ENCODE data around the gene GRIN2C.

Gene GRIN2C

GRCh38 chr17:74819801-74820436, 39.8 kb downstream of the GRIN2C start:
- H3K4me3 ChIP-seq (ENCODE audit: low read length): no peak overlapping the region
- DNase-seq (ENCODE audit: low read depth): no peak
- no peak for TF ChIP-seq CTCF (IDR thresholded peaks at IDR 0.05; ENCODE audit: insufficient read depth, low read depth, low read length, missing control alignments)

GRCh38 chr17:74818291-74818938, 41.3 kb downstream of the GRIN2C start:
- no peak overlapping the region for H3K4me3 ChIP-seq (ENCODE audit: low read length)
- DNase-seq (ENCODE audit: low read depth): no peak
- no peak for TF ChIP-seq CTCF (IDR thresholded peaks at IDR 0.05; ENCODE audit: insufficient read depth, low read depth, low read length, missing control alignments)

- no peak overlapping the region for H3K4me3 ChIP-seq (ENCODE audit: low read length)
- no peak for DNase-seq (ENCODE audit: low read depth)
- no peak for TF ChIP-seq CTCF (IDR thresholded peaks at IDR 0.05; ENCODE audit: insufficient read depth, low read depth, low read length, missing control alignments)
These were observed 42.6 kb downstream of the GRIN2C start for GRCh38 chr17:74816905-74817620.

- DNase-seq (ENCODE audit: low read depth): no peak
- TF ChIP-seq CTCF (IDR thresholded peaks at IDR 0.05; ENCODE audit: insufficient read depth, low read depth, low read length, missing control alignments): peak; percentile 26
- H3K4me3 ChIP-seq (ENCODE audit: low read length): no peak overlapping the region
These were observed 43.9 kb downstream of the GRIN2C start for GRCh38 chr17:74815550-74816370.

- DNase-seq (ENCODE audit: low read depth): no peak
- no peak for TF ChIP-seq CTCF (IDR thresholded peaks at IDR 0.05; ENCODE audit: insufficient read depth, low read depth, low read length, missing control alignments)
- H3K4me3 ChIP-seq (ENCODE audit: low read length): no peak overlapping the region
These were observed 44.6 kb downstream of the GRIN2C start for GRCh38 chr17:74815067-74815466.

GRCh38 chr17:74814453-74814852, 45.2 kb downstream of the GRIN2C start:
- no peak overlapping the region for H3K4me3 ChIP-seq (ENCODE audit: low read length)
- peak; percentile 9 for TF ChIP-seq CTCF (IDR thresholded peaks at IDR 0.05; ENCODE audit: insufficient read depth, low read depth, low read length, missing control alignments)
- peak; percentile 4 for DNase-seq (ENCODE audit: low read depth)

Measured in epithelial cell of esophagus (primary cell).